Sigmoid colon (tissue), 7 donors: ENCODE data around the gene GLIPR1. TPM values are rescaled to one million over a fixed set of nuclear protein-coding genes. Genes with fewer than 3 reads are reported as not detected.

Experiments
- DNase-seq: peaks from one replicate; pipeline ENCODE4 v3.0.0-alpha.2; 2019
- H3K27ac ChIP-seq, 4 donors: fragments of 200-600 bp; sonication (generic); one replicate each; pipeline ENCODE4 v1.5.1; 2016 to 2019; ENCODE audit warnings: mild to moderate bottlenecking in 1 of 4
- H3K27me3 ChIP-seq, 3 donors: fragments of 200-600 bp; sonication (generic); one replicate each; pipeline ENCODE4 v1.5.1; 2019; ENCODE audit warnings: mild to moderate bottlenecking in 1 of 3
- H3K36me3 ChIP-seq, 4 donors: fragments of 200-600 bp; sonication (generic); one replicate each; pipeline ENCODE4 v1.5.1; 2016 to 2019
- H3K4me1 ChIP-seq, 4 donors: fragments of 200-600 bp; sonication (generic); one replicate each; pipeline ENCODE4 v1.5.1; 2017 to 2019
- H3K4me3 ChIP-seq, 4 donors: fragments of 200-600 bp; sonication (generic); one replicate each; pipeline ENCODE4 v1.5.1; 2017 to 2019; ENCODE audit warnings: mild to moderate bottlenecking in 2 of 4, moderate library complexity in 1 of 4
- H3K9me3 ChIP-seq, 4 donors: fragments of 200-600 bp in 3 of 4; sonication (generic) in 3 of 4; one replicate each; pipeline versions ENCODE4 v1.5.1 to v1.6.1; 2013 to 2019
- EP300 ChIP-seq, 4 donors: sonication (generic); formaldehyde crosslinking; IDR thresholded peaks; one replicate each; pipeline ENCODE4 v1.6.1; 2017; ENCODE audit warnings: antibody characterized with exemption in 4 of 4
- POLR2A ChIP-seq, 2 donors: fragments of 450-650 bp; IDR thresholded peaks; one replicate each; pipeline ENCODE4 v1.6.1; 2016; ENCODE audit warnings: antibody characterized with exemption in 2 of 2, mild to moderate bottlenecking in 2 of 2, moderate library complexity in 2 of 2
- POLR2AphosphoS5 ChIP-seq, 4 donors: sonication (generic); formaldehyde crosslinking; IDR thresholded peaks; one replicate each; pipeline ENCODE4 v1.6.1; 2017; ENCODE audit warnings: antibody characterized with exemption in 4 of 4
- WGBS, 2 donors: extraction: QIAGEN DNeasy Blood & Tissue Kit; methylation state at CpG; one replicate each; pipeline ENCODE4 v1.1.7; 2013; 5-methylcytosine and 5-hydroxymethylcytosine counted together
- intact Hi-C: fragments of 100-400 bp; cut with DNase I; formaldehyde crosslinking; loops from one replicate; pipeline ENCODE4 v1.15.1; 2023
- polyA plus RNA-seq, 3 donors: library from polyadenylated mRNA; stranded (reverse); fragments of 200-250 nt; gene quantifications; one replicate each; pipeline ENCODE4 v1.2.3, GENCODE V29; 2013
- total RNA-seq, 4 donors: library from RNA; depleted of rRNA; stranded (reverse); fragments of >200 nt; gene quantifications; one replicate each; pipeline ENCODE4 v1.1.0, GENCODE V29; 2016
- TF ChIP-seq, protein P1 (sequence below), 4 experiments: fragments of 450-650 bp in 3 of 4; fragments of 200-600 bp in 1 of 4; IDR thresholded peaks; one replicate each; pipeline ENCODE4 v1.5.1; 2016 to 2019; ENCODE audit warnings: antibody characterized with exemption in 4 of 4, mild to moderate bottlenecking in 3 of 4, moderate library complexity in 2 of 4
- donor health status: healthy with polysubstance abuse.
- donor health status: Bipolar disorder and iron deficiency.
- donor health status: healthy.

Gene GLIPR1
- total and polyA plus RNA-seq, 7 donors = 4.8 to 20.9 (median 14.6) TPM

DNA sequence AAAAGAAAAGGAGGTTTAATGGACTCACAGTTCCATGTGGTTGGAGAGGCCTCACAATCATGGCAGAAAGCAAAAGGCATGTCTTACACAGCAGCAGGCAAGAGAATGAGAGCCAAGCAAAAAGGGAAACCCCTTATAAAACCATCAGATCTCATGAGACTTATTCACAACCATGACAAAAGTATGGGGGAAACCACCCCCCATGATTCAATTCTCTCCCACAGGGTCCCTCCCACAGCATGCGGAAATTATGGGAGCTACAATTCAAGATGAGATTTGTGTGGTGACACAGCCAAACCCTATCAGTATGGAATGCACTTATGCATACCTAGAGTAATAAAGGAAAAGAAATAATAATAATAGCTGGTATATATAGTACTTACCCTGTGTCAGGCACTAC, 4.5 kb upstream of the GLIPR1 start:
- intact Hi-C loops = no loop called here
- Histone ChIP-seq H3K9me3 (no peaks in the 10 kb centered on the region), H3K27me3 (no peaks in the 10 kb centered on the region), H3K36me3 (no peaks in the 10 kb centered on the region), H3K4me1 (peaks cover 0 to 8% (median under 1%) of the 10 kb centered on the region in 4 donors), H3K27ac (no peak overlapping the region), H3K4me3 (no peak overlapping the region)
- TF ChIP-seq POLR2A (IDR thresholded peaks at IDR 0.05) = no peak
- no peak for TF ChIP-seq EP300 (IDR thresholded peaks at IDR 0.05)
- no peak for TF ChIP-seq POLR2AphosphoS5 (IDR thresholded peaks at IDR 0.05)
- TF ChIP-seq, protein P1, sequence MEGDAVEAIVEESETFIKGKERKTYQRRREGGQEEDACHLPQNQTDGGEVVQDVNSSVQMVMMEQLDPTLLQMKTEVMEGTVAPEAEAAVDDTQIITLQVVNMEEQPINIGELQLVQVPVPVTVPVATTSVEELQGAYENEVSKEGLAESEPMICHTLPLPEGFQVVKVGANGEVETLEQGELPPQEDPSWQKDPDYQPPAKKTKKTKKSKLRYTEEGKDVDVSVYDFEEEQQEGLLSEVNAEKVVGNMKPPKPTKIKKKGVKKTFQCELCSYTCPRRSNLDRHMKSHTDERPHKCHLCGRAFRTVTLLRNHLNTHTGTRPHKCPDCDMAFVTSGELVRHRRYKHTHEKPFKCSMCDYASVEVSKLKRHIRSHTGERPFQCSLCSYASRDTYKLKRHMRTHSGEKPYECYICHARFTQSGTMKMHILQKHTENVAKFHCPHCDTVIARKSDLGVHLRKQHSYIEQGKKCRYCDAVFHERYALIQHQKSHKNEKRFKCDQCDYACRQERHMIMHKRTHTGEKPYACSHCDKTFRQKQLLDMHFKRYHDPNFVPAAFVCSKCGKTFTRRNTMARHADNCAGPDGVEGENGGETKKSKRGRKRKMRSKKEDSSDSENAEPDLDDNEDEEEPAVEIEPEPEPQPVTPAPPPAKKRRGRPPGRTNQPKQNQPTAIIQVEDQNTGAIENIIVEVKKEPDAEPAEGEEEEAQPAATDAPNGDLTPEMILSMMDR (IDR thresholded peaks at IDR 0.05) = no peak
- 92 to 93% methylated on average over 1 of the region's 1 CpG for WGBS, 2 donors
- no peak for DNase-seq

DNA sequence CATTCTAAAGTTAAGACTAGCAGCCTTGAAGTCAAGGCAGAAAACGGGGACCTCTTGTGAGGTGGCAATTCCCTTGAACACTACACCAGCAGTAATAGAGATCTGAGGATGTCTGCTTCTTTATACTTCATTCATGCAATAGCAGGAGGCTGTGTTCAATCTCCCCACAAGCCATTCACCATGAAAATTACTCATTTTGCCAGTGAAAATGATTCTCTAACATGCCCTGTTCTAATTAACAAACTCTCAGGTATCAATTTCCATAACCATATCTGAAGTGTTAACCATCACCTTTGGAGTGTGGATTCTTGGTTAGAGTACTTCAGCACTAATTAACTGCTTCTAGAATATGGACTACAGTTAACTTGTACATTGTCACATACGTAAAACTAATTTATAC, 3.4 kb upstream of the GLIPR1 start:
- no peak overlapping the region for H3K27ac ChIP-seq
- H3K36me3 ChIP-seq = no peaks in the 10 kb centered on the region
- H3K4me3 ChIP-seq = no peak overlapping the region
- WGBS, 2 donors = 63 to 84% methylated on average over 2 of the region's 2 CpGs
- TF ChIP-seq POLR2AphosphoS5 (IDR thresholded peaks at IDR 0.05) = no peak
- no peak for TF ChIP-seq EP300 (IDR thresholded peaks at IDR 0.05)
- TF ChIP-seq, protein P1 (IDR thresholded peaks at IDR 0.05) = no peak
- TF ChIP-seq POLR2A (IDR thresholded peaks at IDR 0.05) = no peak
- H3K27me3 ChIP-seq = no peaks in the 10 kb centered on the region
- peaks cover 0 to 18% (median 10%) of the 10 kb centered on the region in 4 donors for H3K4me1 ChIP-seq
- DNase-seq = no peak
- intact Hi-C loops = no loop called here
- no peaks in the 10 kb centered on the region for H3K9me3 ChIP-seq

DNA sequence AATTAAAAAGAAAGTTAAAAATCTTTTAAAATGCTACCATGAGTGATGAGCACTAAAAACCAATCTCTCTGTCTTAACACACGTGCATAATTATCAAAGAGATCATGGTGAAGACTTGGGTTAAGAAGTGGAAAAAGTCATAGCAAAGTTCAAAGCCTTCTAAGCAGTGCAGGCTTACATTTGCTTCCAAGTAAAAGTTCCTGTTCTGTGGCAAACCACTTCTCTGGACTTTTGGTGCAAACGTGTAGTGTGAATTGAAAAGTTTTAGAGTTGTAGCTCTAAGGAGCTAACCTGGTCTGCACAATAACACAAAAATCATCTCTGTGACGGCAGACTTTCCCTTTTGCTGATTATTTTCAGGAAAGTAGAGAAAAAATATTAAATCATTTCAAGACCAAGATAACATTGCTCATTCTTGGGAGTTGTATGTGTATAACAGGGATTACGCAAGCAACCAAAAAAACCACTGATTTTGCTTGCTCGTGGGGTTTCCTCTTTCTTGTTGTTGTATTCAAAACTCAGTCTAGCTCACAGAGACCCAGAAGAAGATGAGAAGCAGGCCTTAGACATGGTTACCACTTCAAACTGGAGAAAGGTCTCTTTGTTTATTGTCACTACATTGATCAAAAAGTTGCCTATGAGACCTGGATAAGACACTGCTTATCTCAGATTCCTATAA, 2.3 kb upstream of the GLIPR1 start:
- no peak for DNase-seq
- no peaks in the 10 kb centered on the region for H3K9me3 ChIP-seq
- H3K27ac ChIP-seq = peak overlapping the region in 1 of 4 donors; percentile 87
- peaks cover 0 to 29% (median 21%) of the 10 kb centered on the region in 4 donors for H3K4me1 ChIP-seq
- no peaks in the 10 kb centered on the region for H3K27me3 ChIP-seq
- TF ChIP-seq POLR2AphosphoS5 (IDR thresholded peaks at IDR 0.05) (no peak), POLR2A (IDR thresholded peaks at IDR 0.05) (no peak), EP300 (IDR thresholded peaks at IDR 0.05) (no peak)
- TF ChIP-seq, protein P1 (IDR thresholded peaks at IDR 0.05) = no peak
- 47 to 63% methylated on average over 5 of the region's 5 CpGs for WGBS, 2 donors
- H3K4me3 ChIP-seq = no peak overlapping the region
- no peaks in the 10 kb centered on the region for H3K36me3 ChIP-seq
- intact Hi-C loops = no loop called here

DNA sequence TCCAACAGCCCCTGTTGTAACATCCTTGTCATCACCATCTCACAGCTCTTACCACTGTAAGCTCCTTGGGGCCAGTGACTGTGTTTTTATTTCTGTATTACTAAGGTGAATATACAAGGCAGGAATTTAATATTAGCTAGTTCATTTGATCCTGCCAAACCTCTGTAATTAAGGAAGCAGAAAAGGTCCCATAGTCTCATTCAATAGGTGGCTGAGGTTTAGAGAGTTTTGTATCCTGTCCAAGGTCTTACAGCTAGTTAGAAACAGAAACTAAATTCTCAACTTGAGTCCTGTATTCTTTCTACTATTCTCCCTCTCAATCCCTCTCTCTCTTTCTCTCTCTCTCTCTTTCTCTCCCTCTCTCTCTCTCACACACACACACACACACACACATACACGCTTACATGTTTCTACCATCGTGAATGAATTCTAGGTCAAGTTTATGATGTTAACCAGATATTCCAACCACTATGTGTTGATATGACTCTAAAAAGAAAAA, 543 bp upstream of the GLIPR1 start:
- Histone ChIP-seq H3K4me3 (peak overlapping the region; percentile 25 to 56 (median 44)), H3K36me3 (no peaks in the 10 kb centered on the region), H3K27me3 (no peaks in the 10 kb centered on the region), H3K4me1 (peaks cover 0 to 46% (median 37%) of the 10 kb centered on the region in 4 donors), H3K9me3 (no peaks in the 10 kb centered on the region), H3K27ac (peak overlapping the region; percentile 74 to 87 (median 76))
- TF ChIP-seq POLR2AphosphoS5 (IDR thresholded peaks at IDR 0.05) = peak in 1 of 4 donors; percentile 18
- TF ChIP-seq, protein P1 (IDR thresholded peaks at IDR 0.05) = no peak
- no peak for TF ChIP-seq POLR2A (IDR thresholded peaks at IDR 0.05)
- TF ChIP-seq EP300 (IDR thresholded peaks at IDR 0.05) = no peak
- 30 to 47% methylated on average over 2 of the region's 2 CpGs for WGBS, 2 donors
- no peak for DNase-seq
- intact Hi-C loops = loop anchor here (1.0 kb wide), 2 partner anchors 89 to 146 kb away; partner anchors contain the start of genes GLIPR1L1 and GLIPR1L2
